HepG2 (cell line): ENCODE measurements around the gene PRKCE. TPM values are rescaled to one million over a fixed set of nuclear protein-coding genes. Genes with fewer than 3 reads are reported as not detected.

Experiments
- ATF3 ChIP-seq: sonication (generic); formaldehyde crosslinking; IDR thresholded peaks from 2 replicates; pipeline ENCODE4 v1.4.0; 2020; ENCODE audit warnings: missing genetic modification reagents
- BCL6 ChIP-seq: IDR thresholded peaks from 2 replicates; pipeline ENCODE4 v1.6.1; 2016; ENCODE audit warnings: missing genetic modification reagents, missing compliant biosample characterization
- ELF1 ChIP-seq: sonication (generic); formaldehyde crosslinking; IDR thresholded peaks from 2 replicates; pipeline ENCODE4 v1.4.0; 2020; ENCODE audit warnings: missing genetic modification reagents
- FOXJ3 ChIP-seq: sonication (generic); formaldehyde crosslinking; IDR thresholded peaks from 2 replicates; pipeline ENCODE4 v1.4.0; 2020; ENCODE audit warnings: missing genetic modification reagents, mild to moderate bottlenecking, borderline replicate concordance
- HDAC1 ChIP-seq: sonication (generic); formaldehyde crosslinking; IDR thresholded peaks from 2 replicates; pipeline ENCODE4 v1.5.1; 2020; ENCODE audit warnings: mild to moderate bottlenecking, missing genetic modification reagents
- IRF1 ChIP-seq: sonication (generic); formaldehyde crosslinking; IDR thresholded peaks from 2 replicates; pipeline ENCODE4 v1.4.0; 2020; ENCODE audit warnings: low read depth, mild to moderate bottlenecking, missing genetic modification reagents
- KDM1A ChIP-seq: IDR thresholded peaks from 2 replicates; pipeline ENCODE4 v1.6.1; 2016; ENCODE audit warnings: missing compliant biosample characterization
- NONO ChIP-seq, 2 experiments: fragments of 450-650 bp in 1 of 2; sonication (generic) in 1 of 2; formaldehyde crosslinking in 1 of 2; IDR thresholded peaks in 1 of 2; conservative IDR thresholded peaks in 1 of 2; 2 replicates each; pipeline versions ENCODE4 v1.6.1 to v1.8.0; 2017 to 2022; ENCODE audit warnings: mild to moderate bottlenecking in 1 of 2, missing genetic modification reagents in 1 of 2, moderate library complexity in 1 of 2
- PLRG1 ChIP-seq: fragments of 450-650 bp; conservative IDR thresholded peaks from 2 replicates; pipeline ENCODE4 v1.6.1; 2016
- SAFB2 ChIP-seq: sonication (generic); formaldehyde crosslinking; IDR thresholded peaks from 2 replicates; pipeline ENCODE4 v1.5.1; 2020; ENCODE audit warnings: missing genetic modification reagents, low read depth, mild to moderate bottlenecking, borderline replicate concordance
- SP4 ChIP-seq: sonication (generic); formaldehyde crosslinking; IDR thresholded peaks from 2 replicates; pipeline ENCODE4 v1.8.1; 2023; ENCODE audit warnings: mild to moderate bottlenecking, missing genetic modification reagents
- STAT6 ChIP-seq: sonication (generic); formaldehyde crosslinking; IDR thresholded peaks from 2 replicates; pipeline ENCODE4 v1.4.0; 2020; ENCODE audit warnings: missing genetic modification reagents, mild to moderate bottlenecking, borderline replicate concordance
- TBX3 ChIP-seq: fragments of 450-650 bp; IDR thresholded peaks from 2 replicates; pipeline ENCODE4 v1.6.1; 2017; ENCODE audit warnings: antibody characterized with exemption, mild to moderate bottlenecking, inconsistent platforms, borderline replicate concordance
- ZBTB39 ChIP-seq: sonication (generic); formaldehyde crosslinking; IDR thresholded peaks from 2 replicates; pipeline ENCODE4 v1.5.0; 2020; ENCODE audit warnings: missing genetic modification reagents
- ZC3H4 ChIP-seq: sonication (generic); formaldehyde crosslinking; IDR thresholded peaks from 2 replicates; pipeline ENCODE4 v1.4.0; 2020; ENCODE audit warnings: missing genetic modification reagents, borderline replicate concordance
- ZNF460 ChIP-seq: sonication (generic); formaldehyde crosslinking; IDR thresholded peaks from 2 replicates; pipeline ENCODE4 v1.5.1; 2020; ENCODE audit warnings: missing genetic modification reagents, mild to moderate bottlenecking, borderline replicate concordance
- ZNF468 ChIP-seq: sonication (generic); formaldehyde crosslinking; IDR thresholded peaks from 2 replicates; pipeline ENCODE4 v1.8.0; 2022; ENCODE audit warnings: mild to moderate bottlenecking, moderate library complexity, missing genetic modification reagents
- ZNF746 ChIP-seq: sonication (generic); formaldehyde crosslinking; IDR thresholded peaks from 2 replicates; pipeline ENCODE4 v1.8.0; 2022; ENCODE audit warnings: mild to moderate bottlenecking, missing genetic modification reagents
- polyA plus RNA-seq, 8 experiments: library from polyadenylated mRNA; depleted of rRNA in 3 of 8; stranded (reverse) in 7 of 8; unstranded in 1 of 8; fragments of >200 nt; fragmentation: Illumina TruSeq in 4 of 8; extraction: Trizol in 4 of 8; gene quantifications; 2 replicates each; pipeline versions ENCODE4 v1.2.1 to v1.2.3, GENCODE V29; 2011 to 2016; ENCODE audit warnings: low read depth in 4 of 8, missing spikeins in 1 of 8, mixed read lengths in 1 of 8; ENCODE audit not compliant: insufficient read depth in 1 of 8
- total RNA-seq, 5 experiments: library from RNA; depleted of rRNA; stranded (reverse); fragments of >200 nt; fragmentation: Illumina TruSeq; extraction: Trizol; gene quantifications; 2 replicates each; pipeline ENCODE4 v1.2.3, GENCODE V29; 2016; ENCODE audit warnings: low read depth in 1 of 5

The PRKCE gene
- total and polyA plus RNA-seq, 2 of the 13 experiments (the other 11 are each of a cell fraction or from before 2014, with no cell fraction given) = 1.0 to 3.9 TPM

GRCh38 chr2:45611020-45611859, 40.2 kb upstream of the PRKCE start, which contains the start of gene SRBD1 (continued):
- TF ChIP-seq HDAC1 (CRISPR knock-in tag) (peak; percentile 83), BCL6 (CRISPR knock-in tag) (peak; percentile 89), FOXJ3 (CRISPR knock-in tag) (no peak; the same call in 1 of the 2 replicates), NONO (IDR thresholded peaks at IDR 0.05) (no peak), NONO (CRISPR knock-in tag; conservative IDR thresholded peaks at IDR 0.05) (peak; percentile 60), ATF3 (CRISPR knock-in tag) (no peak), ELF1 (peak; percentile 93), SP4 (CRISPR knock-in tag) (peak; percentile 59), TBX3 (no peak), ZC3H4 (CRISPR knock-in tag) (no peak), ZBTB39 (no peak), KDM1A (CRISPR knock-in tag) (no peak), SAFB2 (no peak; the same call in 1 of the 2 replicates), IRF1 (no peak), ZNF468 (no peak), ZNF746 (CRISPR knock-in tag) (no peak), ZNF460 (CRISPR knock-in tag) (no peak), PLRG1 (no peak), STAT6 (CRISPR knock-in tag) (0 out of 2 replicates have a peak, but pooled peaks have one; percentile 67)
